UCSD-AML1 (cell line): Measurements from ENCODE around the gene PSTPIP1.

ENCODE experiments used
- DNase-seq: peaks from one replicate; lab custom pipeline; 2025; ENCODE audit not compliant: unreplicated experiment; lab: John Stamatoyannopoulos, UW

The PSTPIP1 gene

GRCh38 chr15:77068633-77069032 lies 73.7 kb downstream of the PSTPIP1 start:
- DNase-seq: no peak

- no peak for DNase-seq
Measured at GRCh38 chr15:77069521-77070121, 74.7 kb downstream of the PSTPIP1 start.

- no peak for DNase-seq
Measured at GRCh38 chr15:77070180-77070494, 75.2 kb downstream of the PSTPIP1 start.

- peak; percentile 93 for DNase-seq
Measured at GRCh38 chr15:77070495-77071304, 75.8 kb downstream of the PSTPIP1 start, which contains the start of gene TSPAN3. TSPAN3 (minus strand) TSS chr15:77071109; CDS start chr15:77070954, 155 bp downstream.

GRCh38 chr15:77071305-77072223 lies 76.6 kb downstream of the PSTPIP1 start:
- DNase-seq: no peak

GRCh38 chr15:77074350-77074749 lies 79.4 kb downstream of the PSTPIP1 start:
- DNase-seq: no peak

GRCh38 chr15:77075528-77075927 lies 80.6 kb downstream of the PSTPIP1 start:
- no peak for DNase-seq

GRCh38 chr15:77076323-77076915 lies 81.5 kb downstream of the PSTPIP1 start:
- no peak for DNase-seq

GRCh38 chr15:77081971-77082370 lies 87.0 kb downstream of the PSTPIP1 start:
- DNase-seq: no peak

- DNase-seq: no peak
Measured at GRCh38 chr15:77083381-77084160, 88.6 kb downstream of the PSTPIP1 start.

- no peak for DNase-seq
Measured at GRCh38 chr15:77084436-77084835, 89.5 kb downstream of the PSTPIP1 start.

- no peak for DNase-seq
Measured at GRCh38 chr15:77085297-77085696, 90.4 kb downstream of the PSTPIP1 start.
